ENCODE results near the gene SCN8A. TPM values are rescaled to one million over a fixed set of nuclear protein-coding genes. Genes with fewer than 3 reads are reported as not detected.

The SCN8A gene
- total RNA-seq, 4 donors from 2014 or later: 0.08 to 0.62 (median 0.58) TPM

- H3K36me3 ChIP-seq: no peaks in the 10 kb centered on the region
- no peak overlapping the region for H3K27ac ChIP-seq
- H3K4me1 ChIP-seq: no peaks in the 10 kb centered on the region
- WGBS: 76% methylated on average over 4 of the region's 4 CpGs
- no peak for DNase-seq (ENCODE audit: low spot score in 2 of 2)
- H3K27me3 ChIP-seq: no peaks in the 10 kb centered on the region
- no peaks in the 10 kb centered on the region for H3K9me3 ChIP-seq
- H3K4me3 ChIP-seq: no peak overlapping the region
- no peak for TF ChIP-seq POLR2AphosphoS5 (IDR thresholded peaks at IDR 0.05)
These were observed 70.8 kb downstream of the SCN8A start for GRCh38 chr12:51661836-51662235.

- Histone ChIP-seq H3K27ac (no peak overlapping the region), H3K36me3 (no peaks in the 10 kb centered on the region), H3K27me3 (no peaks in the 10 kb centered on the region), H3K4me3 (no peak overlapping the region), H3K4me1 (no peaks in the 10 kb centered on the region), H3K9me3 (no peaks in the 10 kb centered on the region)
- no peak for DNase-seq (ENCODE audit: low spot score in 2 of 2)
- no peak for TF ChIP-seq EP300 (IDR thresholded peaks at IDR 0.05)
- no peak for TF ChIP-seq CTCF (IDR thresholded peaks at IDR 0.05)
- no peak for TF ChIP-seq POLR2A (IDR thresholded peaks at IDR 0.05)
- WGBS: 87% methylated on average over 11 of the region's 11 CpGs
These were observed 71.7 kb downstream of the SCN8A start for GRCh38 chr12:51662728-51663154.

GRCh38 chr12:51663390-51663789 is 72.4 kb downstream of the SCN8A start:
- Histone ChIP-seq H3K27ac (no peak overlapping the region), H3K9me3 (no peaks in the 10 kb centered on the region), H3K36me3 (no peaks in the 10 kb centered on the region), H3K27me3 (no peaks in the 10 kb centered on the region), H3K4me3 (no peak overlapping the region), H3K4me1 (no peaks in the 10 kb centered on the region)
- no peak for DNase-seq (ENCODE audit: low spot score in 2 of 2)
- TF ChIP-seq CTCF (IDR thresholded peaks at IDR 0.05) (no peak), POLR2A (IDR thresholded peaks at IDR 0.05) (no peak), POLR2AphosphoS5 (IDR thresholded peaks at IDR 0.05) (no peak)

GRCh38 chr12:51666696-51667095 is 75.7 kb downstream of the SCN8A start:
- no peaks in the 10 kb centered on the region for H3K36me3 ChIP-seq
- WGBS: 64% methylated on average over 5 of the region's 5 CpGs
- no peak for DNase-seq (ENCODE audit: low spot score in 2 of 2)
- no peak overlapping the region for H3K4me3 ChIP-seq
- no peaks in the 10 kb centered on the region for H3K27me3 ChIP-seq
- H3K9me3 ChIP-seq: no peaks in the 10 kb centered on the region
- no peaks in the 10 kb centered on the region for H3K4me1 ChIP-seq
- H3K27ac ChIP-seq: no peak overlapping the region
- TF ChIP-seq POLR2AphosphoS5 (IDR thresholded peaks at IDR 0.05) (no peak), EP300 (IDR thresholded peaks at IDR 0.05) (no peak), CTCF (IDR thresholded peaks at IDR 0.05) (no peak), POLR2A (IDR thresholded peaks at IDR 0.05) (no peak)

- 93% methylated on average over 2 of the region's 2 CpGs for WGBS
- Histone ChIP-seq H3K27ac (no peak overlapping the region), H3K27me3 (no peaks in the 10 kb centered on the region), H3K4me1 (no peaks in the 10 kb centered on the region), H3K9me3 (no peaks in the 10 kb centered on the region), H3K36me3 (no peaks in the 10 kb centered on the region), H3K4me3 (no peak overlapping the region)
- TF ChIP-seq POLR2AphosphoS5 (IDR thresholded peaks at IDR 0.05) (no peak), CTCF (IDR thresholded peaks at IDR 0.05) (no peak), POLR2A (IDR thresholded peaks at IDR 0.05) (no peak), EP300 (IDR thresholded peaks at IDR 0.05) (no peak)
- no peak for DNase-seq (ENCODE audit: low spot score in 2 of 2)
These were observed 76.2 kb downstream of the SCN8A start for GRCh38 chr12:51667269-51667668.

GRCh38 chr12:51669271-51669670 is 78.2 kb downstream of the SCN8A start:
- TF ChIP-seq POLR2AphosphoS5 (IDR thresholded peaks at IDR 0.05): no peak
- TF ChIP-seq POLR2A (IDR thresholded peaks at IDR 0.05): no peak
- no peak for TF ChIP-seq EP300 (IDR thresholded peaks at IDR 0.05)
- no peak for TF ChIP-seq CTCF (IDR thresholded peaks at IDR 0.05)
- H3K9me3 ChIP-seq: no peaks in the 10 kb centered on the region
- H3K36me3 ChIP-seq: no peaks in the 10 kb centered on the region
- H3K27ac ChIP-seq: no peak overlapping the region
- no peaks in the 10 kb centered on the region for H3K4me1 ChIP-seq
- H3K4me3 ChIP-seq: no peak overlapping the region
- 73% methylated on average over 2 of the region's 2 CpGs for WGBS
- no peak for DNase-seq (ENCODE audit: low spot score in 2 of 2)
- no peaks in the 10 kb centered on the region for H3K27me3 ChIP-seq
